ENCODE results near the gene ZNF593OS.

GRCh38 chr1:26221094-26221493 is 49.5 kb upstream of the ZNF593OS start:
- TF ChIP-seq CTCF (IDR thresholded peaks at IDR 0.05; ENCODE audit: borderline replicate concordance, extremely low read depth, low read length, poor library complexity, severe bottlenecking) (no peak), EZH2 (IDR thresholded peaks at IDR 0.05; ENCODE audit: borderline replicate concordance, low read depth, low read length, severe bottlenecking) (no peak)

Data from DND-41 (cell line).